GM18861 (cell line): ENCODE measurements around the gene YWHAE.
"Not testable (repeated sequence)": the region's sequence is repeated elsewhere in the genome, so short reads cannot be mapped to it uniquely, and the experiment has no call there.

Source experiments
- ATAC-seq: cut with Tn5 transposase; IDR thresholded peaks from one replicate; pipeline ENCODE4 v1.9.1; 2021; ENCODE audit not compliant: unreplicated experiment

Gene YWHAE

GRCh38 chr17:1331708-1332107 is 68.3 kb downstream of the YWHAE start:
- ATAC-seq = no peak

GRCh38 chr17:1329745-1330343 is 70.2 kb downstream of the YWHAE start:
- ATAC-seq = no peak

GRCh38 chr17:1328437-1328836 is 71.6 kb downstream of the YWHAE start:
- ATAC-seq = no peak

- ATAC-seq = no peak
Observed at GRCh38 chr17:1325766-1326165, 74.3 kb downstream of the YWHAE start.

GRCh38 chr17:1324201-1324771 is 75.7 kb downstream of the YWHAE start:
- ATAC-seq = no peak

GRCh38 chr17:1323336-1323735 is 76.7 kb downstream of the YWHAE start:
- ATAC-seq = no peak

- ATAC-seq = no peak
Observed at GRCh38 chr17:1322480-1322879, 77.5 kb downstream of the YWHAE start.

- no peak for ATAC-seq
Observed at GRCh38 chr17:1322014-1322428, 78.0 kb downstream of the YWHAE start.

- no peak for ATAC-seq
Observed at GRCh38 chr17:1315891-1316403, 84.1 kb downstream of the YWHAE start.

- ATAC-seq = no peak
Observed at GRCh38 chr17:1315409-1315808, 84.6 kb downstream of the YWHAE start.

- no peak for ATAC-seq
Observed at GRCh38 chr17:1313270-1314005, 86.6 kb downstream of the YWHAE start.

GRCh38 chr17:1312261-1312870 is 87.7 kb downstream of the YWHAE start:
- no peak for ATAC-seq

GRCh38 chr17:1307829-1308228 is 92.2 kb downstream of the YWHAE start:
- ATAC-seq = not testable (repeated sequence)

- ATAC-seq = no peak
Observed at GRCh38 chr17:1304962-1305563, 95.0 kb downstream of the YWHAE start.

- no peak for ATAC-seq
Observed at GRCh38 chr17:1304522-1304921, 95.5 kb downstream of the YWHAE start.

- no peak for ATAC-seq
Observed at GRCh38 chr17:1302761-1303160, 97.3 kb downstream of the YWHAE start.

GRCh38 chr17:1301546-1301945 is 98.5 kb downstream of the YWHAE start:
- ATAC-seq = no peak

GRCh38 chr17:1300371-1300905 is 99.6 kb downstream of the YWHAE start:
- ATAC-seq = no peak

GRCh38 chr17:1299552-1300370 is 100.3 kb downstream of the YWHAE start:
- ATAC-seq = no peak

GRCh38 chr17:1298606-1299005 is 101.4 kb downstream of the YWHAE start:
- no peak for ATAC-seq
